AG04450 (cell line): ENCODE measurements around the gene OXCT2. TPM values are rescaled to one million over a fixed set of nuclear protein-coding genes. Genes with fewer than 3 reads are reported as not detected.
"Not testable (repeated sequence)": the region's sequence is repeated elsewhere in the genome, so short reads cannot be mapped to it uniquely, and the experiment has no call there.

ENCODE experiments used
- CTCF ChIA-PET: fragments of 300-600, 350-600 bp; formaldehyde crosslinking; extraction: SDS; loops from one replicate; lab custom pipeline; 2022; ENCODE audit warnings: antibody characterized with exemption, inconsistent platforms; lab: Charles Lee
- POLR2A ChIA-PET: fragments of 350-600 bp; formaldehyde crosslinking; extraction: SDS; loops from one replicate; lab custom pipeline; 2021; ENCODE audit warnings: antibody characterized with exemption, inconsistent platforms; lab: Yijun Ruan, JAX
- DNase-seq: peaks from one replicate; pipeline ENCODE4 v3.0.0-alpha.2; 2011; ENCODE audit warnings: low read depth, low spot score
- H3K27ac ChIP-seq: one replicate; pipeline ENCODE4 v1.5.1; 2012; ENCODE audit warnings: low read depth, low read length, control low read depth
- H3K27me3 ChIP-seq: one replicate; pipeline ENCODE4 v1.6.0; 2012; ENCODE audit warnings: low read length; ENCODE audit not compliant: control insufficient read depth, insufficient read depth
- H3K4me3 ChIP-seq: 2 replicates; pipeline ENCODE4 v1.5.1; 2011; ENCODE audit warnings: mild to moderate bottlenecking, low read depth, low read length, control low read depth
- H3K9me3 ChIP-seq: 2 replicates; pipeline ENCODE4 v1.5.1; 2012; ENCODE audit warnings: low read length; ENCODE audit not compliant: control insufficient read depth, insufficient read depth
- polyA minus RNA-seq: library from RNA; depleted of rRNA, polyadenylated mRNA; stranded (reverse); fragments of >200 nt; gene quantifications from 2 replicates; pipeline ENCODE4 v1.2.3, GENCODE V29; 2011; rRNA and poly(A)+ RNA removed
- polyA plus RNA-seq: library from polyadenylated mRNA; depleted of rRNA; stranded (reverse); fragments of >200 nt; gene quantifications from 2 replicates; pipeline ENCODE4 v1.2.3, GENCODE V29; 2011; rRNA removed
- TF ChIP-seq, protein P1 (sequence below): IDR thresholded peaks from 2 replicates; pipeline ENCODE4 v1.5.1; 2011; ENCODE audit warnings: low read depth, low read length, control low read depth, inconsistent platforms

The OXCT2 gene
- polyA plus RNA-seq (0.06 and 0.20 TPM in 2 replicates), polyA minus RNA-seq (not detected in 2 replicates)

DNA sequence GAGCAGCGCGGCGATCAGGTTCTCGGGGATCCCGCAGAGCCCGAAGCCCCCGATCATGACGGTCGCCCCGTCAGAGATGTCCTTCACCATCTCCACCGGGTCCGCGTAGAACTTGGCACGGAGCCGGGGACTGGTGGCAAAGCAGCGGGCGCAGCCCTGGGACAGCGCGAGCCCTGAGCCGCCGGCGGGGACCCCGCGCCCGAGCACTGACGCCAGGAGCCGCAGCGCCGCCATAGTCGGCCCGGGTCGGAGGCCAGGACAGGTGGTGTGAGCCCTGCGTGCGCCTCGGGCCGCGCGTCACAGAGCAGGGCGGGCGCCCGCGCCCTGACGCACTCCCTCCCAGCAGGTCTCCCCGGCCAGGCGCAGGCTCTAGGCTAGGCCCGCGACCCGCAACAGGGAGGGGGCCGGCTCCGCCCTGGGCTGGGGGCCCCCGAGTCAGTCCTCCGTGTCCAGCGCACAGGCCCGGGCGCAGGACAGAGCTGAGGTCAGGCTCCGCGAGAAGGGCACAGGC lies at the start of gene OXCT2:
TSS of gene OXCT2 (minus strand) at position 327 of the 511 bp plus-strand sequence. CDS start at position 234, 93 bp downstream.
- H3K9me3 ChIP-seq, POLR2A ChIA-PET, DNase-seq, H3K27ac ChIP-seq, CTCF ChIA-PET, H3K27me3 ChIP-seq: not testable (repeated sequence)
- peak within 1 kb of the TSS; percentile 45 for H3K4me3 ChIP-seq

GRCh38 chr1:39819091-39819812 lies 48.1 kb upstream of the OXCT2 start:
- Histone ChIP-seq H3K9me3 (no peaks in the 10 kb centered on the region; the same call in 1 of the 2 replicates), H3K27ac (no peak overlapping the region), H3K27me3 (peaks cover 12% of the 10 kb centered on the region), H3K4me3 (no peak overlapping the region)
- no peak for DNase-seq
- CTCF ChIA-PET = interaction anchor here (1.1 to 6.1 kb wide), 5 partner anchors 82 to 213 kb away, joined by 4 to 40 read pairs (median 33); partner anchors contain the start of gene MYCL
- POLR2A ChIA-PET = interaction anchor here (0.9 kb wide), 1 partner anchor 64 kb away, joined by 4 read pairs; the partner anchor contains the start of gene TRIT1
- TF ChIP-seq, protein P1, sequence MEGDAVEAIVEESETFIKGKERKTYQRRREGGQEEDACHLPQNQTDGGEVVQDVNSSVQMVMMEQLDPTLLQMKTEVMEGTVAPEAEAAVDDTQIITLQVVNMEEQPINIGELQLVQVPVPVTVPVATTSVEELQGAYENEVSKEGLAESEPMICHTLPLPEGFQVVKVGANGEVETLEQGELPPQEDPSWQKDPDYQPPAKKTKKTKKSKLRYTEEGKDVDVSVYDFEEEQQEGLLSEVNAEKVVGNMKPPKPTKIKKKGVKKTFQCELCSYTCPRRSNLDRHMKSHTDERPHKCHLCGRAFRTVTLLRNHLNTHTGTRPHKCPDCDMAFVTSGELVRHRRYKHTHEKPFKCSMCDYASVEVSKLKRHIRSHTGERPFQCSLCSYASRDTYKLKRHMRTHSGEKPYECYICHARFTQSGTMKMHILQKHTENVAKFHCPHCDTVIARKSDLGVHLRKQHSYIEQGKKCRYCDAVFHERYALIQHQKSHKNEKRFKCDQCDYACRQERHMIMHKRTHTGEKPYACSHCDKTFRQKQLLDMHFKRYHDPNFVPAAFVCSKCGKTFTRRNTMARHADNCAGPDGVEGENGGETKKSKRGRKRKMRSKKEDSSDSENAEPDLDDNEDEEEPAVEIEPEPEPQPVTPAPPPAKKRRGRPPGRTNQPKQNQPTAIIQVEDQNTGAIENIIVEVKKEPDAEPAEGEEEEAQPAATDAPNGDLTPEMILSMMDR = no peak

GRCh38 chr1:39818482-39818881 lies 47.3 kb upstream of the OXCT2 start:
- Histone ChIP-seq H3K4me3 (no peak overlapping the region), H3K27me3 (peaks cover 12% of the 10 kb centered on the region), H3K27ac (no peak overlapping the region), H3K9me3 (no peaks in the 10 kb centered on the region; the same call in 1 of the 2 replicates)
- POLR2A ChIA-PET = interaction anchor here (0.9 kb wide), 1 partner anchor 65 kb away, joined by 4 read pairs; the partner anchor contains the start of gene TRIT1
- TF ChIP-seq, protein P1 = no peak
- CTCF ChIA-PET = interaction anchor here (0.6 to 6.1 kb wide), 9 partner anchors 8 to 214 kb away, joined by 3 to 40 read pairs (median 5); partner anchors contain the start of gene MYCL
- no peak for DNase-seq

DNA sequence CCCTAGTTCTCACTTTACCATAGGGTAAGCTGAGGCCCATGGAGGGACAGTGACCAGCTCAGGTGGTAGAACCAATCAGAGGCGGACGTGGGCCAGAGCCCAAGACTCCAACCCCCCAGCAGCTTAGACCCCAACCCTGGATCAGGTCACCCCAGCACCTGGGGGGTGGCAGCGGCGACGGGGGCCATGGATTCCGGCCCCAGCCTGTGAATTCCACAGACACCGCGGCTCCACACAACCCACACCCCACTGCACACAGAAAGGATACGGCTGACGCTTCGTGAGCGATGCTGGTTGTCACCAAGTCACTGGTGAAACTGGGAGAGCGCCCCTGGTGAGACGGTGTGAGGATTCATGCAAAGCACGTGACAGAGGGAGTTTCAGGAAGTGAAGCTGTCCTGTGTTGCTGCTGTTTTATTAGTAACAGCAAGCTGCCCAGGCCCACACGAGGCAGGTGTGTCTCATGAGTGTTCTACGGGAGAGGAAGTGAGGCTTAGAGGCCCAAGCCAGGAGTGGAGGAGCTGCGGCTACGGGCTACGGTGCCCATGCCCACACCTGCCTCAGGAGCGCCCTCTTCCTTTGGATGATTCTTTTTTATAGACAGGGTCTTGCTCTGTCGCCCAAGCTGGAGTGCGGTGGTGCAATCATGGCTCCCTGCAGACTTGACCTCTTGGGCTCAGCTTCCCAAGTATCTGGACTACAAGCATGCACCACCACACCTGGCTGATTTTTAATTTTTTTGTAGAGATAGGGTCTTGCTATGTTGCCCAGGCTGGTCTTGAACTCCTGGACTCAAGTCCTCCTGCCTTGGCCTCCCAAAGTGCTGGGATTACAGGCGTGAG lies 46.2 kb upstream of the OXCT2 start:
- not testable (repeated sequence) for H3K4me3 ChIP-seq, H3K9me3 ChIP-seq, H3K27ac ChIP-seq, DNase-seq
- ChIA-PET POLR2A (interaction anchor here (0.8 kb wide), 1 partner anchor 138 kb away, joined by 3 read pairs; no protein-coding TSS in a partner anchor), CTCF (interaction anchor here (1.1 to 6.1 kb wide), 10 partner anchors 9 to 215 kb away, joined by 3 to 40 read pairs (median 5); partner anchors contain the start of gene MYCL)
- peaks cover 12% of the 10 kb centered on the region for H3K27me3 ChIP-seq

DNA sequence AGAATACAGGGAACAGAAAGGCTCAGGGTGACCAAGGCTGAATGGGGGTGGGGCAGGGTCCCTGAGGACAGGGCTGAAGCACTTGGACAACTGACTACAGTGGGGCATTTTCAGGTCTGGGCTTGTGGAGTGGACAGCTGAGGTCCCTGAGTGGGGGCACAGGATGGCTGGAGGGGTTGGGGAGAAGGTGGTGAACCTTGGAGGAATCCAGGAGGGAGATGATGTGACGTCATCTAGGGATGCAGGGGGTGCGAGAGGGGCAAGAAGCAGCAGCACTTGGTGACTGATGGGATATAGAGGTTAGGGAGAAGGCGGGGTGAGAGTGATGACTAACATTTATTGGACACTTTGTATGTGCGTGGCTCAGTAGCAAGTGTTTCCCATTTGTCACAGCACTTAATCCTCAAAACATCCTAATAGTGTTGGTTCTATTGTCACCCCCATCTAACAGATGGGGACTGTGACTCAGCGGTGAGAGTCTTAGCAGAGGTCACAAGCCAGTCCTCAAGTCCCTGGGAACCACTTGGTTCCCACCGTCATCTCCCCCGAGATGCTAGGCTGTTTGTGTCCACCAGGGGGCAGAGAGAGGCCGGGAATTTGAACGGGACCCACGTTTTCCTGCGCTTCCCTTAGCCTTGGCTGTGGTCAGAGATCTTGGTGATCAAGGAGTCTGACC lies 45.4 kb upstream of the OXCT2 start:
- TF ChIP-seq, protein P1 = peak; percentile 82
- H3K4me3 ChIP-seq = no peak overlapping the region
- H3K27me3 ChIP-seq = peaks cover 12% of the 10 kb centered on the region
- peak; percentile 23 for DNase-seq
- ChIA-PET POLR2A (no interaction called here), CTCF (interaction anchor here (0.5 to 6.1 kb wide), 14 partner anchors 10 to 216 kb away, joined by 3 to 40 read pairs (median 5); partner anchors contain the start of gene MYCL)
- no peak overlapping the region for H3K27ac ChIP-seq
- no peaks in the 10 kb centered on the region; the same call in 1 of the 2 replicates for H3K9me3 ChIP-seq
